HepG2 (cell line): Measurements from ENCODE around the gene SRBD1.

Source experiments
- ESRRA ChIP-seq: sonication (generic); formaldehyde crosslinking; IDR thresholded peaks from 2 replicates; pipeline ENCODE4 v1.5.1; 2020; ENCODE audit warnings: mild to moderate bottlenecking, low read depth, missing genetic modification reagents
- MEIS2 ChIP-seq: sonication (generic); formaldehyde crosslinking; IDR thresholded peaks from 2 replicates; pipeline ENCODE4 v1.9.0; 2021; ENCODE audit warnings: mild to moderate bottlenecking, missing genetic modification reagents
- MYC ChIP-seq: sonication (generic); formaldehyde crosslinking; IDR thresholded peaks from 2 replicates; pipeline ENCODE4 v1.9.0; 2021; ENCODE audit warnings: missing genetic modification reagents, borderline replicate concordance
- POLR2A ChIP-seq, 2 experiments: IDR thresholded peaks; 2 replicates each; pipeline ENCODE4 v1.6.1; 2011; ENCODE audit warnings: low read depth in 2 of 2, low read length in 2 of 2, mild to moderate bottlenecking in 1 of 2, moderate library complexity in 1 of 2; ENCODE audit not compliant: insufficient read depth in 1 of 2
- ZFP36L1 ChIP-seq: sonication (generic); formaldehyde crosslinking; IDR thresholded peaks from 2 replicates; pipeline ENCODE4 v1.8.0; 2022; ENCODE audit warnings: mild to moderate bottlenecking, missing genetic modification reagents, moderate library complexity
- ZNF180 ChIP-seq: sonication (generic); formaldehyde crosslinking; IDR thresholded peaks from 2 replicates; pipeline ENCODE4 v1.4.0; 2020; ENCODE audit warnings: low read depth, missing genetic modification reagents, borderline replicate concordance
- ZNF274 ChIP-seq: sonication (generic); formaldehyde crosslinking; IDR thresholded peaks from 2 replicates; pipeline ENCODE4 v1.5.1; 2020; ENCODE audit warnings: mild to moderate bottlenecking, missing genetic modification reagents
- TF ChIP-seq, protein P1 (sequence below): sonication (generic); formaldehyde crosslinking; IDR thresholded peaks from 2 replicates; pipeline ENCODE4 v1.4.0; 2020; ENCODE audit warnings: missing genetic modification reagents

DNA sequence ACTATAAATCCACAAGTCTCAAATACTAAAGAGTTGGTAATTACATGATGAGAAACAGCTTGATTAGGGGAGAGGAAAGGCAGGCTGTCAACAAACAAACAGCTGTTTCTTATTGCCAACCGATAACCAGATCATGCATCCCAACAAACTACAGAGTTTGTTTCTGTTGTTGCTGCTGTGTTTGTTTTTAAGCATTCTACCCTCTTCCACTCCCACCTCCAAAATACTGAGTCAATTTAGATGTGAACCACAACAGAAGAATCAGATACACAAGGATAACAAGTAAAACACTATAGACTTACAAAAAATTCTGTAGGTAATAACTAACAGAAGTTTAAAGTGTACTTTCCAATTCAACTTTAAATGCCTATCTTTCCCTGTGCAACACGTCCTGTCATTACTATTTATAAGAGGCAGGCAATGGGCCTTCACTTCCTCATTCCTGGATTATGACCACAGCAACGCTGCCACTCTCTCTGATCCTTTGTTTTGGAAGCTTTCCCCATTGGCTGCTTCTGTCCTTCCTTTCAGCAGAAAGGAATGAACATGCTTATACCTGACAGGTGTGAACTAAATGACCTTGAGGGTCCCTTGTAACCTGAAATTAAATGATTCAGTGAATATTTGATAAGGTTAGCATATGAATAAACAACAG is 152.0 kb downstream of the SRBD1 start:
- TF ChIP-seq ESRRA (CRISPR knock-in tag) (no peak), ZFP36L1 (no peak), ZNF274 (CRISPR knock-in tag) (no peak), POLR2A (IDR thresholded peaks at IDR 0.05; ENCODE audit: insufficient read depth in 1 of 2, low read depth in 2 of 2, low read length in 2 of 2) (no peak), MEIS2 (CRISPR knock-in tag) (no peak), MYC (CRISPR knock-in tag) (no peak), ZNF180 (CRISPR knock-in tag) (no peak)
- TF ChIP-seq, protein P1, sequence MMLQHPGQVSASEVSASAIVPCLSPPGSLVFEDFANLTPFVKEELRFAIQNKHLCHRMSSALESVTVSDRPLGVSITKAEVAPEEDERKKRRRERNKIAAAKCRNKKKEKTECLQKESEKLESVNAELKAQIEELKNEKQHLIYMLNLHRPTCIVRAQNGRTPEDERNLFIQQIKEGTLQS (CRISPR knock-in tag): no peak
